A172 (cell line): Measurements from ENCODE around the gene MBD6. TPM values are rescaled to one million over a fixed set of nuclear protein-coding genes. Genes with fewer than 3 reads are reported as not detected.

Experiments
- DNase-seq: peaks from one replicate; pipeline ENCODE4 v3.0.0-alpha.2; 2015; ENCODE audit warnings: low spot score
- total RNA-seq: library from RNA; depleted of rRNA; stranded (reverse); fragments of >200 nt; shearing (Covaris generic); gene quantifications from 2 replicates; pipeline ENCODE4 v1.2.3, GENCODE V29; 2014; rRNA removed

MBD6 gene
- total RNA-seq, 1 experiment from 2014 or later: 11.8 TPM

DNA sequence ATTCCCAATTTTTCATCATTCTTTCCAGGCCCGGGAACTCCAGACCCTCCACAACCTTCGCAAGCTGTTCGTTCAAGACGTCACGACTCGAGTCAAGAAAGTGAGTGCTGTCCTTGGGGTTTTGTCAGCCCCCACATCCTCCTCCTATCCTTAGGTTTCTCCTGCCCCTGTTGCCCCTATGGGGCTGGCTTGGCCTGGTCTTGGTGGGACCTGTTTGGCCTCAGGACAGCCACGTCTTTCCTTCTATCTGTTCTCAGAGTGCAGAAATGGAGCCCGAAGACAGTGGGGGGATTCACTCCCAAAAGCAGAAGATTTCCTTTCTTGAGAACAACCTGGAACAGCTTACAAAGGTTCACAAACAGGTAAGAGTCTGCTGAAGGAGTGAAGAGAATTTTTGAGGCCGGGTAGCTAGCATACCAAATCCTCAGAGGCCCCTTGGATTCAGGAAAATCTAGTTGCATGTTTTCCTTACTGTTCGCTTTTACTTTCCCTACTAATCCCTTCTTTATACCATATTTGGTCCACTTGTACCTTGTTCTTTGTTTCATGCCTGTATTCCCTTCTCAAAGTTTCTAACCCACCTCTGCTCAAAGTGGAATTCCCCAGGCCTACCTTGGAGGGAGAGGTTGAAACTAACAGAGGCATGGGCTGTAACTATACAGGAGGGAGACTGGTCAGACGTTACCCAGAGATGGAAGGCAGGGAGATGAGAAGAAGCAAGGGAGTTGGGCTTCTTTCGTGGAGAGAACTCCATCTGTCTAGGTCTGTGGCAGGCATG, 55.5 kb downstream of the MBD6 start:
- DNase-seq: no peak

DNA sequence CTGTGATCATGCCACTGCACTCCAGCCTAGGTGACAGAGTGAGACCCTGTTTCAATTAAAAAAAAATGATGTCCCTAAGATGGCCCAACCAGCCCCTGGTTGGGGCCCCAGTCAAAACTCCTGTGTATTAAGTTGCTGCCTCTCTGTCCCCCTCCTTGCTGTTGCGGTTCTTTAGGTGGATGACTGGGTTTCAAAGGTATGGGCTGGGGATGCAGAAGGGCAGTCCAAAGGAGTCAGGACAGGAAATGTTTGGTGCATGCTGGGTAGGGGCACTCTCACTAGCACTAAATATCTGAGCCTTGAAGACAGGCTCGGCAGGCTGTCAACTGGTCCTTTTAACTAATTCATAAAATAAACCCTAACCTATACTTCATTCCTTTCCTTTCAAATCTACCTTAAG, 56.4 kb downstream of the MBD6 start:
- no peak for DNase-seq

Other genes starting within 250 kb of the MBD6 start
- gene R3HDM2, start 91.8 kb upstream of the MBD6 start, total RNA-seq: 9.4 and 16.3 TPM in 2 replicates
- gene INHBC, start 88.0 kb upstream of the MBD6 start, total RNA-seq: not detected in 2 replicates
- gene INHBE, start 67.5 kb upstream of the MBD6 start, total RNA-seq: 0.14 and 0.17 TPM in 2 replicates
- 0.19 and 4.1 TPM in 2 replicates for gene GLI1, start 63.0 kb upstream of the MBD6 start, total RNA-seq
- 0.43 and 0.79 TPM in 2 replicates for gene ARHGAP9, start 43.0 kb upstream of the MBD6 start, total RNA-seq
- gene MARS1, start 34.8 kb upstream of the MBD6 start, total RNA-seq: 86.0 and 319 TPM in 2 replicates
- gene DDIT3, start 2.3 kb upstream of the MBD6 start, total RNA-seq: 45.3 and 46.9 TPM in 2 replicates
- 133 and 149 TPM in 2 replicates for gene DCTN2, start 24.4 kb downstream of the MBD6 start, total RNA-seq
- gene KIF5A, start 27.2 kb downstream of the MBD6 start, total RNA-seq: 0.36 and 0.67 TPM in 2 replicates
- gene PIP4K2C, start 68.4 kb downstream of the MBD6 start, total RNA-seq: 42.5 and 54.0 TPM in 2 replicates
- gene DTX3, start 82.0 kb downstream of the MBD6 start, total RNA-seq: 13.6 and 21.3 TPM in 2 replicates
- 20.6 and 23.0 TPM in 2 replicates for gene ARHGEF25, start 88.6 kb downstream of the MBD6 start, total RNA-seq
- 61.9 and 82.6 TPM in 2 replicates for gene B4GALNT1, start 110.4 kb downstream of the MBD6 start, total RNA-seq
- gene OS9, start 171.3 kb downstream of the MBD6 start, total RNA-seq: 103 and 144 TPM in 2 replicates
- gene AGAP2, start 215.9 kb downstream of the MBD6 start, total RNA-seq: 0.02 and 0.55 TPM in 2 replicates
- 31.2 and 33.3 TPM in 2 replicates for gene TSPAN31, start 222.2 kb downstream of the MBD6 start, total RNA-seq
- 300 and 506 TPM in 2 replicates for gene CDK4, start 229.5 kb downstream of the MBD6 start, total RNA-seq
- gene MARCHF9, start 232.3 kb downstream of the MBD6 start, total RNA-seq: 10.5 and 12.9 TPM in 2 replicates
- gene CYP27B1, start 244.3 kb downstream of the MBD6 start, total RNA-seq: 0.90 and 2.1 TPM in 2 replicates
- 4.3 and 5.1 TPM in 2 replicates for gene METTL1, start 249.3 kb downstream of the MBD6 start, total RNA-seq
- gene EEF1AKMT3, start 249.8 kb downstream of the MBD6 start, total RNA-seq: 3.3 and 7.8 TPM in 2 replicates